Panc1 (cell line): Measurements from ENCODE around the gene FBXL3. TPM values are rescaled to one million over a fixed set of nuclear protein-coding genes. Genes with fewer than 3 reads are reported as not detected.

ENCODE experiments used
- ATAC-seq: fragments of 200-7000 bp; cut with Tn5 transposase; 2 replicates; pipeline ENCODE4 v1.9.1; 2020; ENCODE audit warnings: mild to moderate bottlenecking, moderate library complexity
- BruUV-seq: library from RNA; stranded (reverse); fragments of 400-500 nt; replicated peaks from 2 replicates; lab custom pipeline; 2021; lab: Mats Ljungman, UMichigan
- CTCF ChIA-PET: fragments of 300-600 bp; sonication (Branson Sonifier 250); formaldehyde crosslinking; loops from one replicate; lab custom pipeline; 2022; ENCODE audit warnings: antibody characterized with exemption; lab: Charles Lee
- POLR2A ChIA-PET: fragments of 300-600 bp; sonication (Branson Sonifier 250); formaldehyde crosslinking; loops from one replicate; lab custom pipeline; 2022; ENCODE audit warnings: antibody characterized with exemption; lab: Charles Lee
- DNase-seq: peaks from one replicate; pipeline ENCODE4 v3.0.0-alpha.2; 2010; ENCODE audit warnings: low read depth, low spot score
- H3K27ac ChIP-seq: 2 replicates; pipeline ENCODE4 v1.5.1; 2011; ENCODE audit warnings: mild to moderate bottlenecking, low read length, inconsistent platforms
- H3K27me3 ChIP-seq: fragments of 200-500 bp; sonication (Bioruptor generic); 2 replicates; pipeline ENCODE4 v1.6.0; 2014; ENCODE audit warnings: low read length, inconsistent platforms; ENCODE audit not compliant: control insufficient read depth, insufficient read depth
- H3K36me3 ChIP-seq: fragments of 200-500 bp; sonication (Bioruptor generic); 2 replicates; pipeline ENCODE4 v1.5.1; 2014; ENCODE audit warnings: inconsistent platforms, mild to moderate bottlenecking, low read length, moderate library complexity; ENCODE audit not compliant: control insufficient read depth, insufficient read depth
- H3K4me1 ChIP-seq: 2 replicates; pipeline ENCODE4 v1.5.1; 2011; ENCODE audit warnings: inconsistent platforms, mild to moderate bottlenecking, low read length, moderate library complexity; ENCODE audit not compliant: control insufficient read depth, insufficient read depth
- H3K4me3 ChIP-seq, 2 experiments: 2 replicates each; pipeline ENCODE4 v1.5.1; 2011 to 2012; ENCODE audit warnings: low read depth in 2 of 2, low read length in 2 of 2, mild to moderate bottlenecking in 2 of 2, inconsistent platforms in 1 of 2, moderate library complexity in 1 of 2
- H3K9me3 ChIP-seq: fragments of 200-500 bp; sonication (Bioruptor generic); 2 replicates; pipeline ENCODE4 v1.5.1; 2014; ENCODE audit warnings: low read depth, mild to moderate bottlenecking, inconsistent platforms, low read length, moderate library complexity; ENCODE audit not compliant: control insufficient read depth, insufficient read depth
- POLR2AphosphoS5 ChIP-seq: IDR thresholded peaks from 2 replicates; pipeline ENCODE4 v1.6.1; 2012; ENCODE audit warnings: mild to moderate bottlenecking, low read depth, low read length, moderate library complexity
- SIN3A ChIP-seq: IDR thresholded peaks from 2 replicates; pipeline ENCODE4 v1.6.1; 2012; ENCODE audit warnings: low read depth, mild to moderate bottlenecking, low read length, moderate library complexity, borderline replicate concordance; ENCODE audit not compliant: insufficient read depth
- TCF7L2 ChIP-seq: IDR thresholded peaks from 2 replicates; pipeline ENCODE4 v1.6.1; 2011; ENCODE audit warnings: mild to moderate bottlenecking, low read depth, low read length, inconsistent platforms
- in situ Hi-C: cut with HindIII; loops from 2 replicates; pipeline ENCODE4 v1.10.0; 2016; ENCODE audit warnings: low sequenced_read_pairs, low pct_unique_long_range_greater_than_20kb
- intact Hi-C: fragments of 100-400 bp; cut with micrococcal nuclease; formaldehyde crosslinking; loops from one replicate; pipeline ENCODE4 v1.10.0; 2022; ENCODE audit not compliant: unreplicated experiment
- total RNA-seq: library from RNA; stranded (reverse); gene quantifications from one replicate; pipeline ENCODE4 v1.2.1, GENCODE V29; 2021; ENCODE audit not compliant: unreplicated experiment
- TF ChIP-seq, protein P1 (sequence below): fragments of 450-650 bp; IDR thresholded peaks from 2 replicates; pipeline ENCODE4 v1.5.1; 2017; ENCODE audit warnings: mild to moderate bottlenecking
- TF ChIP-seq, protein P2 (sequence below), 2 experiments: IDR thresholded peaks; 2 replicates each; pipeline ENCODE4 v1.6.1; 2011 to 2012; ENCODE audit warnings: low read depth in 2 of 2, control low read depth in 1 of 2, low read length in 1 of 2, mild to moderate bottlenecking in 1 of 2, moderate library complexity in 1 of 2; ENCODE audit not compliant: insufficient read depth in 1 of 2

FBXL3 gene
- total RNA-seq, 1 experiment from 2014 or later = 18.5 TPM

DNA sequence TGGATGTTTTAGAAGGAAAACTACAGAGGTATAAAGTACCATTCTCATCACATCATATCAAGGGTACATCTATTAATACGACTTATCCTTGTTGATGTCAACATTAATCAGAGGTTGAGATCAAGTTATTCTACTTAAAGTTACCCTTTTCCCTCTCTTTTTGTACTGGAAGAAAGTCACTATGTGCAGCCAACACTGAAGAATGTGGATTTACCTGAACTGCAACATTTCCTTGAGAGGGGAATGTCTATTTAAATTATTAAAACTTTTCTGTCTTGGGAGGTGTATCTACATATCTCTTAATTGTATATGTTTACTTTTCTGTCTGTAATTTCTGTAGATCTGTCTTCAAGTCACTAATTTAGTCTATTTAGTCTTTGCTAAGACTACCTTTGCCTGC is 2.5 kb upstream of the FBXL3 start:
- no TSS peak for BruUV-seq
- CTCF ChIA-PET = no interaction called here
- H3K36me3 ChIP-seq = no peaks in the 10 kb centered on the region
- no peak overlapping the region for H3K4me3 ChIP-seq
- intact Hi-C loops = no loop called here
- TF ChIP-seq, protein P1, sequence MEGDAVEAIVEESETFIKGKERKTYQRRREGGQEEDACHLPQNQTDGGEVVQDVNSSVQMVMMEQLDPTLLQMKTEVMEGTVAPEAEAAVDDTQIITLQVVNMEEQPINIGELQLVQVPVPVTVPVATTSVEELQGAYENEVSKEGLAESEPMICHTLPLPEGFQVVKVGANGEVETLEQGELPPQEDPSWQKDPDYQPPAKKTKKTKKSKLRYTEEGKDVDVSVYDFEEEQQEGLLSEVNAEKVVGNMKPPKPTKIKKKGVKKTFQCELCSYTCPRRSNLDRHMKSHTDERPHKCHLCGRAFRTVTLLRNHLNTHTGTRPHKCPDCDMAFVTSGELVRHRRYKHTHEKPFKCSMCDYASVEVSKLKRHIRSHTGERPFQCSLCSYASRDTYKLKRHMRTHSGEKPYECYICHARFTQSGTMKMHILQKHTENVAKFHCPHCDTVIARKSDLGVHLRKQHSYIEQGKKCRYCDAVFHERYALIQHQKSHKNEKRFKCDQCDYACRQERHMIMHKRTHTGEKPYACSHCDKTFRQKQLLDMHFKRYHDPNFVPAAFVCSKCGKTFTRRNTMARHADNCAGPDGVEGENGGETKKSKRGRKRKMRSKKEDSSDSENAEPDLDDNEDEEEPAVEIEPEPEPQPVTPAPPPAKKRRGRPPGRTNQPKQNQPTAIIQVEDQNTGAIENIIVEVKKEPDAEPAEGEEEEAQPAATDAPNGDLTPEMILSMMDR = no peak
- TF ChIP-seq SIN3A (no peak), POLR2AphosphoS5 (no peak), TCF7L2 (no peak)
- TF ChIP-seq, protein P2, sequence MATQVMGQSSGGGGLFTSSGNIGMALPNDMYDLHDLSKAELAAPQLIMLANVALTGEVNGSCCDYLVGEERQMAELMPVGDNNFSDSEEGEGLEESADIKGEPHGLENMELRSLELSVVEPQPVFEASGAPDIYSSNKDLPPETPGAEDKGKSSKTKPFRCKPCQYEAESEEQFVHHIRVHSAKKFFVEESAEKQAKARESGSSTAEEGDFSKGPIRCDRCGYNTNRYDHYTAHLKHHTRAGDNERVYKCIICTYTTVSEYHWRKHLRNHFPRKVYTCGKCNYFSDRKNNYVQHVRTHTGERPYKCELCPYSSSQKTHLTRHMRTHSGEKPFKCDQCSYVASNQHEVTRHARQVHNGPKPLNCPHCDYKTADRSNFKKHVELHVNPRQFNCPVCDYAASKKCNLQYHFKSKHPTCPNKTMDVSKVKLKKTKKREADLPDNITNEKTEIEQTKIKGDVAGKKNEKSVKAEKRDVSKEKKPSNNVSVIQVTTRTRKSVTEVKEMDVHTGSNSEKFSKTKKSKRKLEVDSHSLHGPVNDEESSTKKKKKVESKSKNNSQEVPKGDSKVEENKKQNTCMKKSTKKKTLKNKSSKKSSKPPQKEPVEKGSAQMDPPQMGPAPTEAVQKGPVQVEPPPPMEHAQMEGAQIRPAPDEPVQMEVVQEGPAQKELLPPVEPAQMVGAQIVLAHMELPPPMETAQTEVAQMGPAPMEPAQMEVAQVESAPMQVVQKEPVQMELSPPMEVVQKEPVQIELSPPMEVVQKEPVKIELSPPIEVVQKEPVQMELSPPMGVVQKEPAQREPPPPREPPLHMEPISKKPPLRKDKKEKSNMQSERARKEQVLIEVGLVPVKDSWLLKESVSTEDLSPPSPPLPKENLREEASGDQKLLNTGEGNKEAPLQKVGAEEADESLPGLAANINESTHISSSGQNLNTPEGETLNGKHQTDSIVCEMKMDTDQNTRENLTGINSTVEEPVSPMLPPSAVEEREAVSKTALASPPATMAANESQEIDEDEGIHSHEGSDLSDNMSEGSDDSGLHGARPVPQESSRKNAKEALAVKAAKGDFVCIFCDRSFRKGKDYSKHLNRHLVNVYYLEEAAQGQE (IDR thresholded peaks at IDR 0.05; ENCODE audit: insufficient read depth in 1 of 2, low read depth in 2 of 2, low read length in 1 of 2) = no peak
- POLR2A ChIA-PET = no interaction called here
- no peak for DNase-seq
- no peaks in the 10 kb centered on the region for H3K27me3 ChIP-seq
- H3K4me1 ChIP-seq = peaks cover 8% of the 10 kb centered on the region
- ATAC-seq = no peak
- no peaks in the 10 kb centered on the region for H3K9me3 ChIP-seq
- H3K27ac ChIP-seq = no peak overlapping the region
- in situ Hi-C loops = no loop called here

DNA sequence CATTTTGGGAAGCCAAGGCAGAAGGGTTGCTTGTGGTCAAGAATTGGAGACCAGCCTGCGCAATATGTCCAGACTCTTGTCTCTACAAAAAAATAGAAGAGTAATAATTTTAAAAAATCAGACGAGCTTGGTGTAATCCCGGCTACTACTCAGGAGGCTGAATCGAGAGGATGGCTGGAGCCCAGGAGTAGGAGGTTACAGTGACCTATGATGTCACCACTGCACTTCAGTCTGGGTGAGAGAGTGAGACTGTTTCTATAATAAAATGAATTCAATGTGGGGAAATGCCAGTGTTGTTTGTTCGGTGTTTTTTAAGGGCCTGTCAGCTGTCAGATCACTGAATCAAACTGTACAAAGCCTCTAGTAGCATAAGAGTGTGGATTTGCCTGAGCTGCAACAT is 1.2 kb upstream of the FBXL3 start:
- TF ChIP-seq SIN3A (no peak), TCF7L2 (no peak), POLR2AphosphoS5 (no peak)
- TF ChIP-seq, protein P2 (IDR thresholded peaks at IDR 0.05; ENCODE audit: insufficient read depth in 1 of 2, low read depth in 2 of 2, low read length in 1 of 2) = no peak
- TF ChIP-seq, protein P1 = no peak
- in situ Hi-C loops = no loop called here
- Histone ChIP-seq H3K4me1 (peaks cover 8% of the 10 kb centered on the region), H3K4me3 (no peak overlapping the region; a peak in 1 of 4 replicates), H3K27me3 (no peaks in the 10 kb centered on the region), H3K36me3 (no peaks in the 10 kb centered on the region), H3K27ac (no peak overlapping the region; the same call in 1 of the 2 replicates), H3K9me3 (no peaks in the 10 kb centered on the region)
- no TSS peak for BruUV-seq
- ChIA-PET POLR2A (no interaction called here), CTCF (no interaction called here)
- intact Hi-C loops = no loop called here
- DNase-seq (no peak), ATAC-seq (no peak)
